Immature natural killer cell (primary cell): ENCODE data around the gene CPT1A. TPM values are rescaled to one million over a fixed set of nuclear protein-coding genes. Genes with fewer than 3 reads are reported as not detected.

Experiments
- DNase-seq, 3 donors: peaks; one replicate each; pipeline ENCODE4 v3.0.0; 2022; ENCODE audit warnings: mixed read lengths in 1 of 3
- H3K27ac Mint-ChIP-seq, 6 donors: one replicate each; pipeline ENCODE4 v1.8.0; 2020; ENCODE audit warnings: mixed read lengths in 6 of 6, mild to moderate bottlenecking in 5 of 6, inconsistent platforms in 4 of 6, moderate library complexity in 3 of 6
- H3K27me3 Mint-ChIP-seq, 3 donors: one replicate each; pipeline ENCODE4 v1.8.0; 2020 to 2021; ENCODE audit warnings: low read depth in 3 of 3, mild to moderate bottlenecking in 3 of 3, mixed read lengths in 3 of 3, moderate library complexity in 3 of 3, inconsistent platforms in 1 of 3
- H3K36me3 Mint-ChIP-seq, 3 donors: one replicate each; pipeline ENCODE4 v1.8.0; 2020; ENCODE audit warnings: mixed read lengths in 3 of 3, inconsistent platforms in 2 of 3, mild to moderate bottlenecking in 2 of 3
- H3K4me1 Mint-ChIP-seq, 2 donors: one replicate each; pipeline ENCODE4 v1.8.0; 2020; ENCODE audit warnings: inconsistent platforms in 2 of 2, mild to moderate bottlenecking in 2 of 2, mixed read lengths in 2 of 2, moderate library complexity in 1 of 2
- H3K4me3 Mint-ChIP-seq, 5 donors: one replicate each; pipeline ENCODE4 v1.8.0; 2020; ENCODE audit warnings: mild to moderate bottlenecking in 5 of 5, mixed read lengths in 5 of 5, inconsistent platforms in 3 of 5, moderate library complexity in 3 of 5
- H3K9me3 Mint-ChIP-seq, 6 donors: one replicate each; pipeline ENCODE4 v1.8.0; 2020; ENCODE audit warnings: mild to moderate bottlenecking in 6 of 6, mixed read lengths in 6 of 6, inconsistent platforms in 4 of 6, moderate library complexity in 3 of 6
- polyA plus RNA-seq, 3 donors: library from polyadenylated mRNA; unstranded; fragments of 300-500 nt; fragmentation: Illumina TruSeq; gene quantifications; one replicate each; pipeline ENCODE4 v1.2.3, GENCODE V29; 2021

Gene CPT1A
- polyA plus RNA-seq, 3 donors from 2014 or later = 6.4 to 20.3 (median 8.0) TPM

GRCh38 chr11:68816917-68817419 is 24.7 kb downstream of the CPT1A start:
- H3K4me3 Mint-ChIP-seq = peak overlapping the region; percentile 46 to 72 (median 69)
- peaks cover 4 to 14% (median 13%) of the 10 kb centered on the region in 3 donors for H3K36me3 Mint-ChIP-seq
- H3K9me3 Mint-ChIP-seq = no peaks in the 10 kb centered on the region
- H3K27me3 Mint-ChIP-seq = peaks cover 6 to 7% (median 6%) of the 10 kb centered on the region in 3 donors
- peaks cover 37 to 44% of the 10 kb centered on the region in 2 donors for H3K4me1 Mint-ChIP-seq
- DNase-seq = peak; percentile 22 to 24 (median 22)
- peak overlapping the region; percentile 56 to 94 (median 88) for H3K27ac Mint-ChIP-seq

GRCh38 chr11:68816251-68816776 is 25.4 kb downstream of the CPT1A start:
- H3K27me3 Mint-ChIP-seq = peaks cover 6 to 8% (median 6%) of the 10 kb centered on the region in 3 donors
- peaks cover 37 to 44% of the 10 kb centered on the region in 2 donors for H3K4me1 Mint-ChIP-seq
- H3K9me3 Mint-ChIP-seq = no peaks in the 10 kb centered on the region
- peak overlapping the region; percentile 56 to 94 (median 88) for H3K27ac Mint-ChIP-seq
- peak overlapping the region in 3 of 5 donors; percentile 20 to 72 (median 69) for H3K4me3 Mint-ChIP-seq
- DNase-seq = no peak
- H3K36me3 Mint-ChIP-seq = peaks cover 4 to 19% (median 13%) of the 10 kb centered on the region in 3 donors

- Mint-ChIP-seq H3K4me3 (no peak overlapping the region), H3K27ac (no peak overlapping the region), H3K9me3 (no peaks in the 10 kb centered on the region), H3K27me3 (peaks cover 3 to 6% (median 6%) of the 10 kb centered on the region in 3 donors), H3K36me3 (peaks cover 4 to 19% (median 13%) of the 10 kb centered on the region in 3 donors), H3K4me1 (peaks cover 29 to 38% of the 10 kb centered on the region in 2 donors)
- no peak for DNase-seq
Measured at GRCh38 chr11:68813773-68814172, 27.9 kb downstream of the CPT1A start.

- no peak for DNase-seq
- H3K27me3 Mint-ChIP-seq = peaks cover 3 to 6% (median 6%) of the 10 kb centered on the region in 3 donors
- H3K9me3 Mint-ChIP-seq = no peaks in the 10 kb centered on the region
- peak overlapping the region in 1 of 6 donors; percentile 24 for H3K27ac Mint-ChIP-seq
- H3K4me1 Mint-ChIP-seq = peaks cover 22 to 28% of the 10 kb centered on the region in 2 donors
- peaks cover 4 to 19% (median 13%) of the 10 kb centered on the region in 3 donors for H3K36me3 Mint-ChIP-seq
- H3K4me3 Mint-ChIP-seq = no peak overlapping the region
Measured at GRCh38 chr11:68812526-68812925, 29.2 kb downstream of the CPT1A start.

- peaks cover 9% of the 10 kb centered on the region in 2 donors for H3K4me1 Mint-ChIP-seq
- H3K27me3 Mint-ChIP-seq = peaks cover 0 to 3% (median 2%) of the 10 kb centered on the region in 3 donors
- no peaks in the 10 kb centered on the region for H3K9me3 Mint-ChIP-seq
- no peak overlapping the region for H3K4me3 Mint-ChIP-seq
- H3K36me3 Mint-ChIP-seq = peaks cover 4 to 23% (median 13%) of the 10 kb centered on the region in 3 donors
- no peak for DNase-seq
- H3K27ac Mint-ChIP-seq = peak overlapping the region in 1 of 6 donors; percentile 58
Measured at GRCh38 chr11:68810164-68810563, 31.6 kb downstream of the CPT1A start.

- Mint-ChIP-seq H3K4me3 (no peak overlapping the region), H3K27ac (peak overlapping the region in 3 of 6 donors; percentile 36 to 70 (median 38)), H3K36me3 (peaks cover 4 to 20% (median 9%) of the 10 kb centered on the region in 3 donors)
Measured at GRCh38 chr11:68809506-68809905, 32.2 kb downstream of the CPT1A start.

GRCh38 chr11:68808787-68809186 is 32.9 kb downstream of the CPT1A start:
- H3K27ac Mint-ChIP-seq = no peak overlapping the region
- peaks cover 4 to 24% (median 9%) of the 10 kb centered on the region in 3 donors for H3K36me3 Mint-ChIP-seq
- H3K4me1 Mint-ChIP-seq = peaks cover 5 to 7% of the 10 kb centered on the region in 2 donors
- no peaks in the 10 kb centered on the region for H3K9me3 Mint-ChIP-seq
- no peak for DNase-seq
- no peak overlapping the region for H3K4me3 Mint-ChIP-seq
- H3K27me3 Mint-ChIP-seq = peaks cover 0 to 3% (median 2%) of the 10 kb centered on the region in 3 donors

More at GRCh38 chr11:68809506-68809905, 32.2 kb downstream of the CPT1A start:
- Mint-ChIP-seq H3K4me1 (peaks cover 5 to 7% of the 10 kb centered on the region in 2 donors), H3K9me3 (no peaks in the 10 kb centered on the region), H3K27me3 (peaks cover 0 to 3% (median 2%) of the 10 kb centered on the region in 3 donors)
- DNase-seq = no peak

GRCh38 chr11:68806931-68807844 is 34.5 kb downstream of the CPT1A start:
- H3K27me3 Mint-ChIP-seq = peaks cover 0 to 3% (median 2%) of the 10 kb centered on the region in 3 donors
- H3K36me3 Mint-ChIP-seq = peaks cover 0 to 21% (median 9%) of the 10 kb centered on the region in 3 donors
- peaks cover 0 to 3% of the 10 kb centered on the region in 2 donors for H3K4me1 Mint-ChIP-seq
- H3K4me3 Mint-ChIP-seq = no peak overlapping the region
- H3K9me3 Mint-ChIP-seq = no peaks in the 10 kb centered on the region
- H3K27ac Mint-ChIP-seq = no peak overlapping the region
- no peak for DNase-seq

- DNase-seq = no peak
- Mint-ChIP-seq H3K4me3 (no peak overlapping the region), H3K4me1 (peaks cover 0 to 3% of the 10 kb centered on the region in 2 donors), H3K36me3 (peaks cover 4 to 23% (median 14%) of the 10 kb centered on the region in 3 donors), H3K27ac (no peak overlapping the region), H3K9me3 (no peaks in the 10 kb centered on the region), H3K27me3 (peaks cover 0 to 4% (median 0%) of the 10 kb centered on the region in 3 donors)
Measured at GRCh38 chr11:68804786-68805185, 36.9 kb downstream of the CPT1A start.

GRCh38 chr11:68803766-68804165 is 38.0 kb downstream of the CPT1A start:
- H3K27me3 Mint-ChIP-seq = peaks cover 0 to 4% (median 0%) of the 10 kb centered on the region in 3 donors
- peaks cover 0 to 3% of the 10 kb centered on the region in 2 donors for H3K4me1 Mint-ChIP-seq
- H3K4me3 Mint-ChIP-seq = no peak overlapping the region
- H3K27ac Mint-ChIP-seq = no peak overlapping the region
- H3K36me3 Mint-ChIP-seq = peaks cover 8 to 27% (median 18%) of the 10 kb centered on the region in 3 donors
- no peak for DNase-seq
- no peaks in the 10 kb centered on the region for H3K9me3 Mint-ChIP-seq

GRCh38 chr11:68798221-68798813 is 43.4 kb downstream of the CPT1A start:
- H3K4me1 Mint-ChIP-seq = no peaks in the 10 kb centered on the region
- H3K9me3 Mint-ChIP-seq = no peaks in the 10 kb centered on the region
- H3K27ac Mint-ChIP-seq = no peak overlapping the region
- H3K27me3 Mint-ChIP-seq = peaks cover 0 to 8% (median 0%) of the 10 kb centered on the region in 3 donors
- H3K36me3 Mint-ChIP-seq = peaks cover 8 to 39% (median 28%) of the 10 kb centered on the region in 3 donors
- no peak overlapping the region for H3K4me3 Mint-ChIP-seq
- peak in 2 of 3 donors; percentile 6 to 7 for DNase-seq

GRCh38 chr11:68796801-68797200 is 44.9 kb downstream of the CPT1A start:
- Mint-ChIP-seq H3K27me3 (peaks cover 0 to 7% (median 0%) of the 10 kb centered on the region in 3 donors), H3K4me3 (no peak overlapping the region), H3K27ac (no peak overlapping the region), H3K9me3 (no peaks in the 10 kb centered on the region), H3K4me1 (no peaks in the 10 kb centered on the region), H3K36me3 (peaks cover 5 to 36% (median 22%) of the 10 kb centered on the region in 3 donors)
- DNase-seq = no peak

GRCh38 chr11:68792400-68792966 is 49.2 kb downstream of the CPT1A start:
- no peaks in the 10 kb centered on the region for H3K4me1 Mint-ChIP-seq
- H3K27me3 Mint-ChIP-seq = peaks cover 0 to 4% (median 0%) of the 10 kb centered on the region in 3 donors
- DNase-seq = no peak
- H3K36me3 Mint-ChIP-seq = peaks cover 3 to 33% (median 14%) of the 10 kb centered on the region in 3 donors
- H3K27ac Mint-ChIP-seq = no peak overlapping the region
- H3K4me3 Mint-ChIP-seq = no peak overlapping the region
- no peaks in the 10 kb centered on the region for H3K9me3 Mint-ChIP-seq
